KBM-7 (cell line): ENCODE results near the gene CIAO2B.
"Not testable (repeated sequence)": the region's sequence is repeated elsewhere in the genome, so short reads cannot be mapped to it uniquely, and the experiment has no call there.

Experiments used
- DNase-seq: peaks from one replicate; pipeline ENCODE4 v3.0.0-alpha.2; 2015
- in situ Hi-C: fragments of 300-500 bp; cut with MboI; formaldehyde crosslinking; loops from 2 replicates; pipeline ENCODE4 v1.14.3; 2020; ENCODE audit warnings: low sequenced_read_pairs, low pct_unique_long_range_greater_than_20kb, mixed read lengths

The CIAO2B gene

DNA sequence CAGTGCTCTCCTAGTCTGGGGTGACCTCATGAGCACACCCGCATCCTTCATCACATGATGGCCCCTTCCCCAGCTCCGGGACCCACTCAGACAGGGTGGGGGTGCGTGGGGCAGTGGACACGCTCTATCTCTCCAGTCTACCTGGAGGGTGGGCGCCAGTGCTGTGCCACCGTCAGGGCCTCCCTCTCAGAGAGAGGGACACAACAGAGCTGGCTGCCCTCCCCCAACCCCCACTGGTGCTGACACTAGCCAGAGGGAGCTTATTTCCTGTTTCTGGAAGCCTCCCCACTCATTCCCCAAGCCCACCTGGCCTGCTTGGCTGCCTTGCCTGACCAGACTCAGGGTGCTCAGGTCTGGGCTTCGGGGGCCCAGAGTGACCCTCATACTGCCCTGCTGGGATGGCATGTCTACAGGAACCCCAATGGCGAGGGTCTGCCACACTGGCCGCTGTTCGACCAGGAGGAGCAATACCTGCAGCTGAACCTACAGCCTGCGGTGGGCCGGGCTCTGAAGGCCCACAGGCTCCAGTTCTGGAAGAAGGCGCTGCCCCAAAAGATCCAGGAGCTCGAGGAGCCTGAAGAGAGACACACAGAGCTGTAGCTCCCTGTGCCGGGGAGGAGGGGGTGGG lies 9.3 kb upstream of the CIAO2B start:
- DNase-seq = no peak
- in situ Hi-C loops = no loop called here

DNA sequence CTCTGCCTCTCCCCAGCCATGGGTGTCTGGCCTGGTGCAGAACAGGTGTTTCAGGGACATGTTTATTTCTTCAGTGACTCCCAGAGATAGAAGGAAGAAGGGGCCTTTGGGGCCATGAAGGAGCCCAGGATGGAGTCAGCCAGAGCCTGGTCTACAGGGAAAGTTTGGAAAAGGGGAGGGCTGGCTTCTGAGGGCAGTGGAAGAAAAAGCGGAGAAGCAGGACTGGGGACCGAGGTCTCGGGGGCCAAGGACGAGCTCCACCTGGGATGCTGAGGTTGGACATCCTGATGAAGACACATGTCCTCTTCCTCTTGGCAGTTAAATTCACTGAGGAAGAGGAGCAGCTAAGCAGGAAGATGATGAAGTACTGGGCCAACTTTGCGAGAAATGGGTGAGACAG lies 8.8 kb upstream of the CIAO2B start:
- DNase-seq = no peak
- in situ Hi-C loops = no loop called here

DNA sequence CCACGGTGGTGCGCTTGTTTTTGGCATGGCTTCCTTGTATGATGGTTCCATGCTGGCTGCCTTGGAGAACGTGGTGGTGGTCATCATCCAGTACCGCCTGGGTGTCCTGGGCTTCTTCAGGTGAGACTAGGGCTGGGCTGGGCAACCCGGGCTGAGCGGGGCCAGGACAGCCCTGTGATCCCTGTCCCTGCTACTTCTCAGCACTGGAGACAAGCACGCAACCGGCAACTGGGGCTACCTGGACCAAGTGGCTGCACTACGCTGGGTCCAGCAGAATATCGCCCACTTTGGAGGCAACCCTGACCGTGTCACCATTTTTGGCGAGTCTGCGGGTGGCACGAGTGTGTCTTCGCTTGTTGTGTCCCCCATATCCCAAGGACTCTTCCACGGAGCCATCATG lies 6.0 kb upstream of the CIAO2B start:
- DNase-seq = no peak
- in situ Hi-C loops = no loop called here

DNA sequence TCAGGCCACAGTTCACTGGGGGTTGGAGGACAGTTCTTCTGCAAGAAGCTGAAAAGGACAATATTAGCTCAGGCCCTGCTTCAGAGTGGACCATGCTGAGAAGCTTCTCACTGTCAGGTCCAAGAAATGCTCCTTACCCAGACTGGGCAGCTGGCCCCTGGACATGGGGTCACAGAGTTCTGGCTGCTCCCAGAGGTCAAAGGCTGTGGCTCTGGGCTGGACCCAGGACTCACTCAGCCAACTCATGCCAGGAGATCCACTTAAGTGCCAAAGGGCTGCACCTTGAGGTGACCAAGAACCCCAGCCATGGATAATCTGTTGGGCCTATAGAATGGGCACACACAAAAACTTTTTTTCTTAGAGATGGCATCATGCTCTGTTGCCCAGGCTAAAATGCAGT lies 5.2 kb upstream of the CIAO2B start:
- in situ Hi-C loops = no loop called here
- no peak for DNase-seq

DNA sequence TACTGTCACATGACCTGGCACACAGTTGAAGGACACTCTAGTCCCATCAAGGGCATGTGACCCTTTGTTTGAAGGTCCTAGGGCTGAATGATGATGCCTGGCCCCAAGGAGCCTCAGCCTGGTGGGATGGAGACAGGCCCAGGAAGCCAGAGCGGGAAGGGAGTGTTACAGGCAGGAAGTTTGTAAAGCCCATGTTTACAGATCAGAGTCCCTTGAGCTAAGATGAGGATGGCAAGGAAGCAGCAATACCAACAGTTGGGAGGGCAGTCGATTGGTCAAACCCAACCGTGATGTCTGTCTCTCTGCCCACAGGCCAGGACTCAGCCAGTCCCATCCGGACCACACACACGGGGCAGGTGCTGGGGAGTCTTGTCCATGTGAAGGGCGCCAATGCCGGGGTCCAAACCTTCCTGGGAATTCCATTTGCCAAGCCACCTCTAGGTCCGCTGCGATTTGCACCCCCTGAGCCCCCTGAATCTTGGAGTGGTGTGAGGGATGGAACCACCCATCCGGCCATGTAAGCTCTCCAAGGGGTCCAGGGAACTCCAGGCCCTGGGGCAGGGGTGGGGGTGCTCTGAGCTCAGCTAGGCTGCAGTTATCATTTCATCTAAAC lies 3.6 kb upstream of the CIAO2B start:
- no peak for DNase-seq
- in situ Hi-C loops = no loop called here

DNA sequence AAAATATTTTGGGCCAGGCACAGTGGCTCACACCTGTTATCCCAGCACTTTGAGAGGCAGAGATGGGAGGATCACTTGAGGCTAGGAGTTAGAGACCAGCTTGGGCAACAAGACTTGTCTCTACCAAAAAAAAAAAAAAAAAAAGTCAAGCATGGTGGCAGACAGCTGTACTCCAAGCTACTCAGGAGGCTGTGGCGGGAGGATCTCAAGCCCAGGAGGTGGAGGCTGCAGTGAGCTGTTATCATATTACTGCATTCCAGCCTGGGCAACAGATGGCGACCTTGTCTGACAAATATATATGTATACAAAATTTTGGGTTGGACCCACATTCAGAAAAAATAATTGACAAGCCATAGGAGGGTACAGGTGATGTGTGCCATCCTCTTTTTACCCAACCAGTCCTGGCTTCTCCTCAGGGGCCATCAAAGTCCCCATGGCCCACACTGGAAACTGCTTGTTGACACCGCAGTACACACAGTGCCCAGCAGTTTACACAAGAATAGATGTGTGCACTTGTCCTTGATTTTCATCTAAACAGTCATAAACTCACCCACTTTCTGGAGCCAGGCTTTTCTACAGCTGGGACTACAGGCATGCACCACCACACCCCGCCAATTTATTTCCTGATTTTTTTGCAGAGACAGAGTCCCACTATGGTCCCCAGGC lies 2.8 kb upstream of the CIAO2B start:
- in situ Hi-C loops = no loop called here
- DNase-seq = no peak

DNA sequence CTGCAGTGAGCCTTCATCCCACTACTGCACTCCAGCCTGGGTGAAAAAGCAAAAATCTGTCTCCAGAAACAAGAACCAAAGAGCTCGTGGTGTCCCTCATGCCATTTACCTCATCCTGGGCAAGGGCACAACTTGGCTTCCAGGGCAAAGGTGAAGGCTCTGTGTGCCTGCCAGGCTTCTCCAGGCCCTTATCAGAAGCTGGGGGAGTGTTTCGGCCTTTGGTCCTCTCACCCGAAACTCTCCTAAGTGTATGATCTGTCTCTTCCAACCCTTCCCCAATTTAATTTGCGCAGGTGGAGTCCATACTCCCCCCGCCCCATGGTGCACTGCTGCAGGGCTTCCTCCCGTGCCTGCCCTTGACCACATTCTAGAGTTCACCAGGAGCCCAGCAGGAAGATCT lies 2.3 kb upstream of the CIAO2B start:
- DNase-seq = no peak
- in situ Hi-C loops = no loop called here

DNA sequence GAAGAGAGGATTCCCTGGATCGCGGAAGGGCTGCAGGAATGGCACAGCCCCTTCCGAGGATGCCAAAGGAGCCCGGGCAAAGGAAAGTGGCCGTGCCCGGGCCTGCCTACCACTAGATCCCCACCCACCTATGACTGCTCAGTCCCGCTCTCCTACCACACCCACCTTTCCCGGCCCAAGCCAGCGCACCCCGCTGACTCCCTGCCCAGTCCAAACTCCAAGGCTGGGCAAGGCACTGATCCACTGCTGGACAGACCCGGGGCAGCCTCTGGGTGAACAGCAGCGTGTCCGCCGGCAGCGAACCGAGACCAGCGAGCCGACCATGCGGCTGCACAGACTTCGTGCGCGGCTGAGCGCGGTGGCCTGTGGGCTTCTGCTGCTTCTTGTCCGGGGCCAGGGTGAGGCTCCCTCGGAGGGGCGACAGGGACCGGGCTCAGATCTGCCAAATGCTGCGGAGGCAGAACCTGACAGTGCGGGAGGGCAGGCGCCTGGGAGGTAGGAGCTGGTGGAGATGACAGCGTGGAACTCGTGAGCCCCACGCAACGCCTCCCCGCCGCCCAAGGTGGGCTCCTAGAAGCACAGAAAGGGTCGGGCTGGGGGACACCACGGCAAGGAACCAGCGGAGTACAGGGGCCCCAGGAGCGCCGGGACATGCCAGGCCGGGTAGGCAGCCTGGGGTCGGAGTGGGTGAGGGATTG lies 1.3 kb upstream of the CIAO2B start, which contains the start of gene CES2:
CES2 (plus strand) TSS at position 203 of the 698 bp plus-strand sequence; CDS start at position 323, 120 bp downstream.
- DNase-seq = no peak
- in situ Hi-C loops = no loop called here

DNA sequence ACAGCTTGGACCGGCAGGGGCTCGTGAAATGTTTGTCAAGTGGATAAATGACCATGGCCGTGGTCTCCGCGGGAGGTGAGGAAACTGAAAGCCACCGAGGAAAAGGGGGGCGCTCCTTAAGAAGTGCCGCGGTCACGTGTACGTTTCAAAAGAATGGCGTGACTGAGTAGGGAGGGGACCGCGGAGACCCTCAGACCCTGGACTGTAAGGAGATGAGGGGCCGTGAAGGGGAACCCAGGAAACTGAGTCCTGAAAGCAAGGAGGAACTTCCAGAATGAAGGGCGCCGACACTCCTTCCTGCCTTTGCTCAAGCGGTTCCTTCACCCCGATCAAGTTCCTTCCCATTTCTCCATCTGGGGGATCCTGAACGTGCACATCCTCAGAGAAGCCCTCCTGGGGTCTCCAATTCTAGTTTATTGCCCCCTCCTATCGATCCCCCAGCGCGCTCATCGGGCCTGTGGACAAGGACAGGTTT lies 674 bp upstream of the CIAO2B start:
- in situ Hi-C loops = not testable (repeated sequence)
- peak; percentile 21 for DNase-seq

DNA sequence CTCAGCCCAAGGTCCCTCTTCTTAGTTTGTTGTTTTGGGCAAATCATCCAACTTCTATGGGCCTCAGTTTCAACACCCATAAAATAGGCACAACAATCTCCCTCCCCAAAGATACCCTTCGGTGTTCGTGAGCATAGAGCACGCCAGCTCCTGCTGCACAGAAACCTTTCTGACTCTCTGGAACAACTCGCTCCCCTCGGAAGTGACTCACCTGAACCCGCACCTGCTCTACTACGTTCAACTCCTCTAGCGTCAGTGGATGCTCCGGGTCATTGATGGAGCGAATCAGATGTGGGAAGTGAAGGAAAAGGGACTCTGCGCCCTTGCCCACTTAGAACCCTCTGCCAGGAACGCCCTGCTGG lies 445 bp downstream of the CIAO2B start:
- in situ Hi-C loops = no loop called here
- no peak for DNase-seq

DNA sequence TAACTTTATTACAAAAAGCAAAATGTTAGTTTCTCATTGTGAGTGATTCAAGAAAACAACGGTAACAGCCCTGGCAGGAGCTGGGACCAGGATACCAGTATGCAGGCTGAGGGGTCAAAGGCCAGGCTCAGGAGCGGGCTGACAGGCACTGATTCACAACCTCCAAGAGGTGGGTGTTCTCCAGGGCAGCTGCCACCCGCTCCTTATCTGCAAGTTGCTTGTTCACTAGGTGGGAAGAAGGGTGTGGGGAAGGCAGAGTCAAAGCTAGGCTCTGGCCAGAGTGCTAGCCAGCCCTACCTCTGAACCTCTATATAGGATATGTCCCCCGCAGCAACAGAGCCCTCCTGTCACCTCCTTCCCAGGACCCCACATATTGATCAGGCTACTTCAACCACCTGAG lies 2.1 kb downstream of the CIAO2B start:
- in situ Hi-C loops = no loop called here
- DNase-seq = no peak

DNA sequence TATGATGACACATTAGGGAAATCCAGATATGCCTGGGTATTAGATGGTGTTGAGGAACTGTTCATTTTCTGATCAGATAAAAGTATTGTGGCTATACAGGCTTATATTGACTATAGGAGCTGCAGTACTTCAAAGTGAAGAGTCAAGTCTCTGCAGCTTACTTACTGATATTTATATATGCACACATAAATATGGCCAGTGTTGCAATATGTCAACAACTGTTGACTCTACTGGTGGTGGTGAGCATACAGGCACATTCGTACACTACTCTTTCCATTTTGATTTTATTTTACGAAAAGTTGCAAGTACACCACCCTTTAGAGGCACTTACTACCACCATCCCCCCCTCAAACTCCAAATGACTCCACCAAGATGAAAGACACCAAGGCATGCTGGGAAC lies 2.5 kb downstream of the CIAO2B start:
- in situ Hi-C loops = no loop called here
- DNase-seq = no peak

DNA sequence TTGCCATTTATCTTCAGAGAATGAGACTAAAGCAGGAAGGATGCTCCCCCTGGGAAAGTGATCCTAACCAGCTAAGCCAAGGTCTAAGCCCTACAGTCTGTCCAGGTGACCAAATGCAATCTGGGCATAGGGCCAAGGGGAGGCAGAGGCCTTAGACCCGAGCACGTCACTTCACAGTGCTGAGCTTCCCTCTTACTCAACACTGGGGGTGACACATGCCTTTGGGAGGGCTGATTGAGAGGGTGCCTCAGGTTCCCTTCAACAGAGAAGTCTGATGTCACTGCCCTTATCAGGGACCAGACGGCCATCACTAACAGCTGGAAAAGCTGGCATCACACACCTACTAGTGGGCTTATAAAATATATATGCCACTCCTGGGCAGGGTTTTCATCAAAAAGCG lies 4.0 kb downstream of the CIAO2B start:
- in situ Hi-C loops = no loop called here
- no peak for DNase-seq

DNA sequence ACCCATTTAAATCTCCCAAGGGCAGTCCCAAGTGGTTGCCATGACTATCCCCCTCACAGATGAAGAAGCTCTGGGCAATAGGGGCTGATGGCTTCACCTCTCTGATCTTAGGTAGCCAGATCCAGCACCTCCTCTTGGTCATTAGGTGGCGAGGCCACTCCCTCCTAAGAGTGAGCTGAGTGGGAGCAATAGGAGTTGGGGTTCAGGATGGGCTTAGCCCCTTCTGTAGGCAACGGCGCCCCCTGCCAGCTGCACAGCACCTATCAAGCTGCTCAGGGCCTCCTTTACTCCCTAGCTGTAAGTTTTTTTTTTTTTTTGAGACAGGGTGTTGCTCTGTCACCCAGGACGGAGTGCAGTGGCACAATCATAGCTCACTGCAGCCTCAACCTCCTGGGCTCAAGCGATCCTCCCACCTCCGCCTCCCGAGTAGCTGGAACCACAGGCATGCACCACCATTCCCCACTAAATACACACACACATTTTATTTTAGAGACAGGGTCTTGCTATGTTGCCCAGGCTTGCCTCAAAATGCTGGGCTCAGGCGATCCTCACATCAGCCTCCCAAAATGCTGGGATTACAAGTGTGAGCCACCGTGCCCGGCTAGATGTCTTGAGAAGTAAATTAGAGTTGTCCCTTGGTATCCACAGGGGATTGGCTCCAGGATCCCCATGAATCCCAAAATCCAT lies 5.4 kb downstream of the CIAO2B start:
- DNase-seq = peak; percentile 38
- in situ Hi-C loops = no loop called here

DNA sequence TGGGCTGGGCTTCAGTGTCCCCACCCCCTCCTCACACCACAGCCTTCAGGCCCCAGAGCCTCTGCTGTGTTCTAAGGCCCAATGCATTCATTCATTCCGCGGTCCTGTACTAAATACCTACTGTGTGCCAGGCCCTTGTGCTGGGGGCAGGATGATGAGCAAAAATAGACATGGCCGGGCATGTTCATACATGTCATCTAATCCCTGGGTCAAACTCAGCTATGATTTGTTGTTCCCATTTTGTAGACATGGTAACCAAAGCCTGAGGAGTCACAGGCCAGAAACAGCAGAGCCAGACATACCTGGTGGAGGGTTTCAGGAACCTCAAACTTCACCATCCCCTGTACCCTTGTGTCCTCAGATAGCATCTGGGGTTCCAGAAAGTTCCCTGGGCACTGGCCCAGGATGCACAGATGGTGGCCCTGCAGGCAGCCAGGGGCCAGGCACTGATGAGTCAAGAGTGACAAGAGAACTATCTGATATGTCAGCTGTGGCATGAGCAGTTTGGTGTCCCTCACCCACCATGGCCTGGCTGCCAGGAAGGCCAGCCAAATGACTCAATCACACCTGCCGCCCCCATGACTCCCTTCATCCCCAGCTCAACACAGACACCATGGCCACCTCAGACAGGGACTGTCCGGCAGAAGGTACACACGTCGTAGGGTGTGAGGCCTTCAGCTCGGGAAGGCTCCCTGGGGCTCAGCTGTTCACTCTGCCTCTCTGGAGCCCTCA lies 6.1 kb downstream of the CIAO2B start:
- in situ Hi-C loops = no loop called here
- DNase-seq = peak; percentile 41

DNA sequence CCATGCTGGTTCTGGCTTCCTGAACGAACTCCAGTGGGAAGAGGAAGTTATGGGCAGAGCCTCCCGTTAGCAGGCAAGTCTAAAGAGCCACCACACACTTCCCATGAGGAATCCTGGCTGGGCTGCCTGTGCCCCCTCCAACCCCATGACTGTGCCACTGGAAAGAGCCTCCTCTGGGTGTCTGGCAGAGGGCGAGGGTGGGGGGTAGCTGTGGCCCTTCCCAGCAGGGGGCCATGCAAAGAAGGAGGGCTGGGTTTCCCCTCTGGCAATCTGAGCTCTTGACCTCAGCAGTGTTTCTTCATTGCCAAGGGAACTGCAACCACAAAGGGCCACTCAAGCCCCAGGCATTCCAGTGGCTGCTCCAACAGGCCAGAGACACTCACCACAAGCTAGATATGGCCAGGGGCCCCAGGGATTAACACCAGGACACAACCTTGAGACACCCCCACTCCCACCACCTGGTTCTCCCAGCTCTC lies 7.2 kb downstream of the CIAO2B start:
- in situ Hi-C loops = no loop called here
- DNase-seq = peak; percentile 51

DNA sequence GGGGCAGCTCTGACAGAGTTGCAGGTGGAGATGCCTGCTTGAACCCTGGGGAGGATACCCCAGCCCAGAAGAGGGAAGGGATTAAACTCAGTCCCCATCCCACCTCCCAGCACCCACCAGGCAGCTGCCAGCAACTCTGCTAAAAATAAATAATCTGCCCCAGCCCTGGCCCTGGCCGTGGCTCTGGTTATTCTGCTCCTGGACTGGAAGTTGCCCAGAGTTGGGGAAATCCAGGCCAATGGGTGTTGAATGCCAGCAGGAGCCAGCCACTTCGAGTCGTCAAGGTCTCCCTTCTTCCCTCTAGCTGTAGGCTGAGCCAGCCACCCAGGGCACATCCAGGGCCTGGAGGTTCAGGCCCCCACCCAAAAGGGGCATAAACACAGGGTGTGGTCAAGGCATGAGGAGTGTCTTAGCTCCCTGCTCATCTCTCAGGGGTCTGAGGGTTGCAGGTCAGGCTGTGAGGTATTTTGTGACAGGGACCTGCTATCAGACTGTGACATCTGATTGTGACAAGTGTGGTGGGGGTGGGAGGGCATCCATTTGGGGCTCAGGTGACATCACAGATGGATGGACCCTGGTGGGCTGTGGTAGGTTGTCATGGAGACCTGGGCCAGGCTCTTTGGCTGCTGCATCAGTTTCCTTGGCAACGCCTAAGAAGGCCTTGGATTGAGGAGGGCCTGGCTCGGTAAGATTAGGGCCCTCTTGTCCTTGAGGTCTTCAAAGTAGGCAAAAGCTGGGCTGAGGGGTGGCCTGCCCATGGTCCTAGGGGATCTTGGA lies 7.8 kb downstream of the CIAO2B start:
- in situ Hi-C loops = no loop called here
- DNase-seq = no peak

DNA sequence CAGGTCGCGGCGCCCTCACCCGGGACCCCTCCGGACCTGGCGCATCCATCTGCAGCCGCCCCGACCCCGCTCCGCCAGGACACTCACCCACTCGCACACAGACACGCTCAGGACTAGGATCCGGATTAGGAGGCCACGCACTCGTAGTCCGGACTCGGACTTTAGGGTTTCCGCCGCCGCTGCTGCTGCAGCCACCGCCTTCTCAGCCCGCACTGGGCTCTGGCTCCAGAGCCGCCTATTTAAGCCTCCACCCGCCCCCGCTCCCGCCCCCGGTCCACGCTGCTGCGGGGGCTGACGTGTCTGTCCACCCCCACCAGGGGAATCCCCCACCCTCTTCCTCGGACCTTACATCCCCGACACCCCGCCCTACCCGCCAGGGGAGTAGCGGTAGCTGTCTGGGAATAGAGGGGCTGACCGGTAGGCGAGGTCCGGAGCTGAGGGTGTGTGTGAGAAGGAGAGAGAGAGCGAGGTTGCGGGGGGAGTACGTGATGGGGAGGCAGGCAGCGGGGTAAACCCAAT lies 8.8 kb downstream of the CIAO2B start, which contains the start of gene RRAD:
RRAD (minus strand) TSS at position 214 of the 519 bp plus-strand sequence. CDS start 356 bp downstream, outside the sequence.
- no peak for DNase-seq
- in situ Hi-C loops = no loop called here
